T-cell (primary cell): Measurements from ENCODE around the gene CUEDC1. TPM values are rescaled to one million over a fixed set of nuclear protein-coding genes. Genes with fewer than 3 reads are reported as not detected.

Experiments used
- ATAC-seq, 4 experiments: fragments of 200-7000 bp in 3 of 4; fragments of 150-1000 bp in 1 of 4; cut with Tn5 transposase; replicated peaks in 1 of 4; 1 replicate in 3 of 4; 2 replicates in 1 of 4; pipeline ENCODE4 v1.10.0; 2021; ENCODE audit warnings: moderate library complexity in 3 of 4, mild to moderate bottlenecking in 2 of 4, moderate number of reproducible peaks in 1 of 4
- CTCF ChIA-PET, 2 donors: fragments of 300-600 bp; sonication (Branson Sonifier 250); formaldehyde crosslinking; loops; one replicate each; lab custom pipeline; 2022; ENCODE audit warnings: antibody characterized with exemption in 2 of 2; lab: Charles Lee
- POLR2A ChIA-PET, 2 donors: fragments of 300-600 bp; sonication (Branson Sonifier 250); formaldehyde crosslinking; loops; one replicate each; lab custom pipeline; 2022; ENCODE audit warnings: antibody characterized with exemption in 2 of 2; lab: Charles Lee
- DNase-seq, 35 experiments: peaks; one replicate each; pipeline versions ENCODE4 v3.0.0 to v3.0.0-alpha.2; 2013 to 2023
- H3K27ac ChIP-seq: one replicate; pipeline ENCODE4 v1.5.1; 2013; ENCODE audit warnings: low read length
- H3K27me3 ChIP-seq, 2 experiments: replicated peaks in 1 of 2; 1 replicate in 1 of 2; 2 replicates in 1 of 2; pipeline versions ENCODE4 v1.6.1 to v1.7.0; 2013; ENCODE audit warnings: low read length in 1 of 2, mixed read lengths in 1 of 2; ENCODE audit not compliant: control insufficient read depth in 2 of 2, insufficient read depth in 2 of 2; ENCODE audit errors: extremely low read depth in 1 of 2
- H3K36me3 ChIP-seq, 2 donors: 1 replicate in 1 of 2; 2 replicates in 1 of 2; pipeline versions ENCODE4 v1.6.1 to v1.7.0; 2013; ENCODE audit warnings: low read length in 1 of 2; ENCODE audit not compliant: control insufficient read depth in 2 of 2, insufficient read depth in 1 of 2; ENCODE audit errors: extremely low read depth in 1 of 2
- H3K4me1 ChIP-seq, 2 experiments: 1 replicate in 1 of 2; 2 replicates in 1 of 2; pipeline versions ENCODE4 v1.6.1 to v1.7.0; 2013; ENCODE audit warnings: low read length in 2 of 2, mixed read lengths in 1 of 2; ENCODE audit not compliant: insufficient read depth in 2 of 2, control insufficient read depth in 1 of 2; ENCODE audit errors: extremely low read depth in 1 of 2
- H3K4me3 ChIP-seq, 2 donors: 1 replicate in 1 of 2; 2 replicates in 1 of 2; pipeline versions ENCODE4 v1.5.1 to v1.7.0; 2013; ENCODE audit warnings: mild to moderate bottlenecking in 2 of 2, low read length in 1 of 2, moderate library complexity in 1 of 2; ENCODE audit not compliant: control insufficient read depth in 1 of 2; ENCODE audit errors: extremely low read depth in 1 of 2
- H3K9me3 ChIP-seq: 2 replicates; pipeline ENCODE4 v1.7.0; 2013
- H3K27ac Mint-ChIP-seq, 2 donors: one replicate each; pipeline ENCODE4 v1.8.0; 2020 to 2021; ENCODE audit warnings: mild to moderate bottlenecking in 2 of 2, mixed read lengths in 2 of 2
- H3K27me3 Mint-ChIP-seq, 2 donors: one replicate each; pipeline ENCODE4 v1.8.0; 2021 to 2022; ENCODE audit warnings: mixed read lengths in 2 of 2
- H3K36me3 Mint-ChIP-seq: one replicate; pipeline ENCODE4 v1.8.0; 2021; ENCODE audit warnings: mixed read lengths
- H3K4me1 Mint-ChIP-seq, 3 donors: one replicate each; pipeline ENCODE4 v1.8.0; 2020 to 2022; ENCODE audit warnings: mixed read lengths in 3 of 3, mild to moderate bottlenecking in 1 of 3
- H3K4me3 Mint-ChIP-seq, 3 donors: one replicate each; pipeline ENCODE4 v1.8.0; 2020 to 2022; ENCODE audit warnings: mild to moderate bottlenecking in 3 of 3, mixed read lengths in 3 of 3, moderate library complexity in 3 of 3
- H3K9me3 Mint-ChIP-seq, 3 donors: one replicate each; pipeline ENCODE4 v1.8.0; 2020 to 2022; ENCODE audit warnings: mixed read lengths in 3 of 3
- WGBS: methylation state at CpG from one replicate; pipeline ENCODE4 v1.1.5; 2013; ENCODE audit warnings: missing lambda C conversion rate; ENCODE audit not compliant: insufficient coverage; 5-methylcytosine and 5-hydroxymethylcytosine counted together
- total RNA-seq, 35 experiments: library from RNA in 6 of 35; stranded (reverse) in 6 of 35; fragments of 120-200 nt in 1 of 35; gene quantifications; one replicate each; pipeline versions ENCODE4 v1.2.1 to v1.2.4 and lab custom pipeline; 2013 to 2026

Gene CUEDC1
- total RNA-seq, 5 donors from 2014 or later (not counting 1 experiment from before 2014, with no cell fraction given), result 0.33 to 1.4 (median 0.74) TPM; not detected in 1

DNA sequence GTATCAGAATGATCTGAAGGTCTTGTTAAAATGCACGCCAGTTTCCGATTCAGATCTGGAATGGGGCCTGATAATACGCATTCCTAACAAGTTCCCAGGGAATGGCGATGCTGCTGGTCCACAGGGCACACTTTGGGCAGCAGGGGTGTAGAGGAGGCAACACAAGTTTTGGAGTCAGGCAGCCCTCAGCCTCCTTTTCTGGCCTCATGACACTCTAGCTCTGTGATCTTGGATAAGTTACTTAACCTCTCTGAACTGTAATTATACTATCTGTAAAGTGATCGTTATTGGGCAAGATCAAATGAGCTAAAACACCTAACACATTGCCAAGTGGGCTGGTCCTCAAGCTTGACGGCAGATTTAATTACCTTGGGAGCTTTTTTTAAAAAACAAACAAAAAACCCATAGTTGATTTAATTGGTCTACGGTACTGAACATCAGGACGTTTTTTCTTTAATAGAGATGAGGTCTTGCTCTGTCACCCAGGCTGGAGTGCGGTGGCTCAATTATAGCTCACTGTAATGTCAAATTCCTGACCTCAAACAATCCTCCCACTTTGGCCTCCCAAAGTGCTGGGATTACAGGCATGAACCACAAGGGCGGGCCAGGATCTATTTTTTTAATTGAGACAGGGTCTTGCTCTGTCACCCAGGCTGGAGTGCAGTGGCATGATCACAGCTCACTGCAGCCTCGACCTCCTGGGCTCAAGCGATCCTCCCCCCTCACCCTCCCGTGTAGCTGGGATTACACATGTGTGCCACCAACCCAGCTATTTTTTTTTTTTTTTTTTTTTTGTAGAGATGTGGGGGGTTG is 95.4 kb downstream of the CUEDC1 start:
- no peak overlapping the region for H3K4me3 ChIP-seq
- Mint-ChIP-seq H3K27me3 (peaks cover 6 to 17% of the 10 kb centered on the region in 2 donors), H3K9me3 (no peaks in the 10 kb centered on the region), H3K4me1 (peaks cover 10 to 14% (median 11%) of the 10 kb centered on the region in 3 donors), H3K27ac (no peak overlapping the region), H3K36me3 (no peaks in the 10 kb centered on the region), H3K4me3 (peak overlapping the region in 1 of 3 donors; percentile 20)
- POLR2A ChIA-PET, result interaction anchor here (0.5 to 0.6 kb wide), 2 partner anchors 224 to 1235 kb away, joined by 6 to 11 read pairs; partner anchors contain the start of gene DYNLL2 (in 1 of the 2)
- no peak for DNase-seq
- no peaks in the 10 kb centered on the region for H3K9me3 ChIP-seq
- ATAC-seq, result no peak
- H3K27ac ChIP-seq, result no peak overlapping the region
- 96% methylated on average over 6 of the region's 13 CpGs for WGBS
- peaks cover 8 to 20% of the 10 kb centered on the region in 2 experiments for H3K4me1 ChIP-seq
- peaks cover 0 to 53% of the 10 kb centered on the region in 2 experiments for H3K27me3 ChIP-seq
- no peaks in the 10 kb centered on the region for H3K36me3 ChIP-seq
- CTCF ChIA-PET, result interaction anchor here (0.5 to 8.3 kb wide), 13 partner anchors 10 to 574 kb away, joined by 3 to 68 read pairs (median 4); partner anchors contain the start of gene MRPS23 (in 2 of the 2)

DNA sequence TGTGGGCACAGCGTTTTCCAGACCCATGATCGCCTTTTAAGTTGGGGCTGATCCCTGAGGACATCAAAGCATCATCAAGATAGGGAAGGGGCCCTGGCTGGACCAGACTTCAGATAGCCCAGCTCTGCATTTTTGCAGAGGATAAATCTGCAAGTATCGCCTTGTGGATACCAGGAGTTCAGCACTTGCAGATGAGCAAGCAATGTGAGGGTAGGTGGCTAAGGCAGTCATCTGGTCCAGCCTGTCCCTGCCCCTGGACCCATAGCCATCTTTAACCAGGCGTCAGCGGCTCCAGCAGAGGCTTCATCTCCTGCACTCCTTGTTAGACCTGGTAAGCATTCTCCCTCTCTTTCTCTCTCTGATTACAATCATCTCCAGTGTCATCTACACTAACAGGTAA is 96.4 kb downstream of the CUEDC1 start:
- Mint-ChIP-seq H3K9me3 (no peaks in the 10 kb centered on the region), H3K36me3 (no peaks in the 10 kb centered on the region), H3K4me3 (no peak overlapping the region), H3K27ac (no peak overlapping the region), H3K4me1 (peaks cover 10 to 14% (median 11%) of the 10 kb centered on the region in 3 donors), H3K27me3 (peaks cover 6 to 17% of the 10 kb centered on the region in 2 donors)
- Histone ChIP-seq H3K36me3 (no peaks in the 10 kb centered on the region), H3K4me1 (peaks cover 8 to 20% of the 10 kb centered on the region in 2 experiments), H3K27ac (no peak overlapping the region), H3K9me3 (no peaks in the 10 kb centered on the region), H3K4me3 (no peak overlapping the region), H3K27me3 (peaks cover 0 to 49% of the 10 kb centered on the region in 2 experiments)
- ChIA-PET POLR2A (no interaction called here), CTCF (interaction anchor here in 1 of 2 donors (2.0 to 8.3 kb wide), 2 partner anchors 15 to 140 kb away, joined by 4 to 68 read pairs; no protein-coding TSS in a partner anchor)
- 97% methylated on average over 3 of the region's 5 CpGs for WGBS
- DNase-seq (no peak), ATAC-seq (no peak)

DNA sequence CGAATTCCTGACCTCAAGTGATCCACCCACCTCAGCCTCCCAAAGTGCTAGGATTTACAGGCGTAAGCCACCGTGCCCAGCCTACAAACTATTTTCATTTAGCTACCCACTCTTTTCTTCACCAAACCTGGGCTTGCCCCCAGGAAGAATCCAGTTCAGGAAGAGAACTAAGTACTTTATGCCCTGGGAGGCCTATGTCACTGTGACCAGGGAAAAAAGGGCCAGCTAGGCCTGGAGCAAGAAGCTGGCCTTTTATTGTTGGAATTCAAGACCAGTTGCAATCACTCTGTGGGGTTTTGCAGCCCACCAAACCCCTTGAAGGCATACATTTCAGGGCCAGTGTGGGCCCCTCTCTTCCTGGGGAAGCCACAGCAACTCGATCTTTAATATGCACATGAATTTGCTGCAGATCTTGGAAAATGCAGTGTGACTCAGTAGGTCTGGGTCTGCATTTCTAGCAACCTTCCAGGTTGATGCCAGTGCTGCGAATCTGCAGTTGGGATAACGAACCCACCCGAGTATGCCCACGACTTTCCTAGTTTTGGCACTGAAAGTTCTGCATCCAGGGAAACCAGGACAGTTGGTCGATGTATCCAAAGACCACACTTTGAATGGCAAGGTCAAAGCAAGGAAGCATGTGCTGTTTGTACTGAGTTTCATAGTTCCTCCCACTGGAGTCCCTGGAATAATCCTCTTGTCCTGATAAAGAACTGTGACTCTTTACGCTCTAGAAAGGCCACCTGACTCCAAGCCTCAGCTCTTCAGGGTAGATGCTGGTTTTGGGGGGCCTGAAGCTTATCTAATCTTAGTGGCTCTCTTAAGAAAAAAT is 98.2 kb downstream of the CUEDC1 start:
- H3K4me3 Mint-ChIP-seq, result no peak overlapping the region
- ATAC-seq (no peak), DNase-seq (no peak)
- H3K9me3 Mint-ChIP-seq, result no peaks in the 10 kb centered on the region
- H3K36me3 Mint-ChIP-seq, result no peaks in the 10 kb centered on the region
- H3K4me1 ChIP-seq, result peaks cover 8 to 22% of the 10 kb centered on the region in 2 experiments
- ChIA-PET POLR2A (interaction anchor here in 1 of 2 donors (0.6 to 0.7 kb wide), 2 partner anchors 126 to 1298 kb away, joined by 7 to 14 read pairs; partner anchors contain the start of gene PRR11), CTCF (interaction anchor here (0.6 to 8.3 kb wide), 5 partner anchors 17 to 296 kb away, joined by 3 to 68 read pairs (median 4); no protein-coding TSS in a partner anchor)
- H3K27ac ChIP-seq, result no peak overlapping the region
- no peak overlapping the region for H3K27ac Mint-ChIP-seq
- peaks cover 10 to 13% (median 11%) of the 10 kb centered on the region in 3 donors for H3K4me1 Mint-ChIP-seq
- no peaks in the 10 kb centered on the region for H3K9me3 ChIP-seq
- no peak overlapping the region for H3K4me3 ChIP-seq
- 81% methylated on average over 8 of the region's 10 CpGs for WGBS
- H3K27me3 Mint-ChIP-seq, result peaks cover 6 to 9% of the 10 kb centered on the region in 2 donors
- peaks cover 0 to 37% of the 10 kb centered on the region in 2 experiments for H3K27me3 ChIP-seq
- H3K36me3 ChIP-seq, result no peaks in the 10 kb centered on the region

DNA sequence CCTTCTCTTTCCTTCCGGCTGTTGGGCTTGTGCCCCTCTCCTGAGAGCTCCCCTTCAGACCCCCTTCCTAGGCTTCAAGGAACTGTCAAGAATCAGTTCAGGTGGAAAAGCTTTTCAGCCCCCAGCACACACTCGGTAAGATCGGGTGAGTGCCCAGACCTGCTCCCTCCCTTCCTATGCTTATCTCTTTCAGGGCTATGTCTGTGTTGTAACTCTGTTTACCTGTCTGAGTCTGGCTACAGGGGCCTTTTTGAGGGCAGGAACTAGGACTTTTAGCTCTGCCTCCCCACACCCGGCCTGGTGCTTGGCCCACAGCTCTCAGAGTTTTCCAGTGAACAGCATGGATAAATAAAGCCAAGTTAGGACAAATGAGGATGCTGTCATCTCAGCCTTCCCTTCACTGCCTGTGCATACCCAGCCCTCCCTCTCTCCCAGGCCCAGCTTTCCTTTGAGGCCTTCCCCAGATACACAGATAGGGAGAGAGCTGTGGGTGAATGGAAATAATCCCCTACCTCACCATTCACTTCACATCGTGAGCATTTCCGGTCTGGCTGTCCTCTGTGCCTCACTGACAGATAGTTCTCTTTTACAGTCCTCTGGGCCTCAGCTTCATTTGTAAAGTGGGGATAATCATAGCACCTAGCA is 99.7 kb downstream of the CUEDC1 start:
- Mint-ChIP-seq H3K9me3 (no peaks in the 10 kb centered on the region), H3K27me3 (peaks cover 1 to 3% of the 10 kb centered on the region in 2 donors), H3K27ac (no peak overlapping the region), H3K36me3 (no peaks in the 10 kb centered on the region), H3K4me3 (no peak overlapping the region), H3K4me1 (peaks cover 13 to 18% (median 15%) of the 10 kb centered on the region in 3 donors)
- no CpG with 5 or more reads among the region's 6 CpGs for WGBS
- no peaks in the 10 kb centered on the region for H3K9me3 ChIP-seq
- H3K27ac ChIP-seq, result no peak overlapping the region
- H3K4me1 ChIP-seq, result peaks cover 9 to 19% of the 10 kb centered on the region in 2 experiments
- CTCF ChIA-PET, result interaction anchor here (0.5 to 8.3 kb wide), 7 partner anchors 81 to 636 kb away, joined by 3 to 68 read pairs (median 4); partner anchors contain the start of gene SRSF1 (in 1 of the 2)
- POLR2A ChIA-PET, result interaction anchor here in 1 of 2 donors (0.8 kb wide), 1 partner anchor 1142 kb away, joined by 3 read pairs; no protein-coding TSS in a partner anchor
- no peaks in the 10 kb centered on the region for H3K36me3 ChIP-seq
- ATAC-seq, result no peak
- DNase-seq, result no peak
- H3K27me3 ChIP-seq, result peaks cover 0 to 22% of the 10 kb centered on the region in 2 experiments
- H3K4me3 ChIP-seq, result no peak overlapping the region

DNA sequence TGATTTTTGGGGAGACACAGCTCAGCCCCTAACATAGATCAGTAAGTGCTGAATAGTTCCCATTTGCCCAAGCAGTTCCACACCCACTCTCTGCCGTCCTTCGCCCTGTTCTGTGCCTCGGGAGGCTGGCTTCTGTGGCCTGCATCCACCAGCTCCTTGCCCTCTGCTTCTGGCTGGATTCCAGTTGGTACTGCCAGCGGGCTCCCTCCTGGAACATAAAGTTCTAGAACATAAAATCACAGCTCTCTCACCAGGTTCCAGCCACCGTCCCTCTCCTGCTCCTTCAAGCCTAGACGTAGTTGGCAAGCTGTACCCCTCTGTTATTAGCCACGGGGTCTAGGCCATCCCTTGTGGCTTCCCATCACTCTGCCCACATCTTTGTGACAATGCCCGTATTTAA is 101.5 kb downstream of the CUEDC1 start:
- Histone ChIP-seq H3K4me1 (peaks cover 14 to 30% of the 10 kb centered on the region in 2 experiments), H3K36me3 (no peaks in the 10 kb centered on the region), H3K4me3 (no peak overlapping the region), H3K27ac (no peak overlapping the region), H3K9me3 (no peaks in the 10 kb centered on the region), H3K27me3 (peaks cover 0 to 9% of the 10 kb centered on the region in 2 experiments)
- peak overlapping the region in 1 of 2 donors; percentile 31 for H3K27ac Mint-ChIP-seq
- no peaks in the 10 kb centered on the region for H3K9me3 Mint-ChIP-seq
- peaks cover 30 to 35% (median 31%) of the 10 kb centered on the region in 3 donors for H3K4me1 Mint-ChIP-seq
- CTCF ChIA-PET, result interaction anchor here in 1 of 2 donors (8.3 kb wide), 1 partner anchor 145 kb away, joined by 68 read pairs; no protein-coding TSS in a partner anchor
- no peak overlapping the region for H3K4me3 Mint-ChIP-seq
- POLR2A ChIA-PET, result no interaction called here
- no peak for ATAC-seq
- H3K36me3 Mint-ChIP-seq, result no peaks in the 10 kb centered on the region
- no peak for DNase-seq
- WGBS, result 94% methylated on average over 7 of the region's 8 CpGs
- no peaks in the 10 kb centered on the region for H3K27me3 Mint-ChIP-seq
